ENCODE results near the gene CHIC2.

The CHIC2 gene

GRCh38 chr4:54065282-54066087, 1.1 kb upstream of the CHIC2 start:
- Histone ChIP-seq H3K4me3 (IDR thresholded peaks at IDR 0.05; ENCODE audit: insufficient read depth, low read depth, low read length) (no peak overlapping the region), H3K79me2 (ENCODE audit: insufficient read depth, low read depth) (peaks cover 37% of the 10 kb centered on the region), H4K20me1 (ENCODE audit: insufficient read depth) (0 out of 2 replicates have a peak, but pooled peaks cover 6% of the 10 kb centered on the region), H3K4me1 (ENCODE audit: low read depth, poor library complexity, severe bottlenecking) (peaks cover 32% of the 10 kb centered on the region), H3K27me3 (ENCODE audit: insufficient read depth, low read depth) (no peaks in the 10 kb centered on the region), H2AFZ (ENCODE audit: low read depth) (peak overlapping the region; percentile 90), H3K4me2 (peak overlapping the region; percentile 96), H3K36me3 (ENCODE audit: insufficient read depth) (no peaks in the 10 kb centered on the region), H3K27ac (peak overlapping the region; percentile 89), H3K9ac (peak overlapping the region; percentile 94)
- TF ChIP-seq CTCF (conservative IDR thresholded peaks at IDR 0.05; ENCODE audit: low read depth, low read length): no peak

- Histone ChIP-seq H3K4me2 (peak overlapping the region; percentile 96), H2AFZ (ENCODE audit: low read depth) (peak overlapping the region; percentile 67), H3K79me2 (ENCODE audit: insufficient read depth, low read depth) (peaks cover 53% of the 10 kb centered on the region), H3K4me3 (IDR thresholded peaks at IDR 0.05; ENCODE audit: insufficient read depth, low read depth, low read length) (peak overlapping the region; percentile 84), H3K9ac (peak overlapping the region; percentile 94), H3K4me1 (ENCODE audit: low read depth, poor library complexity, severe bottlenecking) (peaks cover 47% of the 10 kb centered on the region), H4K20me1 (ENCODE audit: insufficient read depth) (0 out of 2 replicates have a peak, but pooled peaks cover 6% of the 10 kb centered on the region), H3K27me3 (ENCODE audit: insufficient read depth, low read depth) (no peaks in the 10 kb centered on the region), H3K36me3 (ENCODE audit: insufficient read depth) (no peaks in the 10 kb centered on the region), H3K27ac (peak overlapping the region; percentile 89)
- no peak for TF ChIP-seq CTCF (conservative IDR thresholded peaks at IDR 0.05; ENCODE audit: low read depth, low read length)
Measured at GRCh38 chr4:54063737-54064316, 578 bp downstream of the CHIC2 start.

- Histone ChIP-seq H3K4me1 (ENCODE audit: low read depth, poor library complexity, severe bottlenecking) (peaks cover 53% of the 10 kb centered on the region), H2AFZ (ENCODE audit: low read depth) (peak overlapping the region; percentile 67; the same call in 1 of the 2 replicates), H4K20me1 (ENCODE audit: insufficient read depth) (0 out of 2 replicates have a peak, but pooled peaks cover 6% of the 10 kb centered on the region)
Measured at GRCh38 chr4:54063229-54063628, 1.2 kb downstream of the CHIC2 start.

GRCh38 chr4:54062392-54062791, 2.0 kb downstream of the CHIC2 start:
- Histone ChIP-seq H3K4me3 (IDR thresholded peaks at IDR 0.05; ENCODE audit: insufficient read depth, low read depth, low read length) (no peak overlapping the region), H3K27ac (peak overlapping the region; percentile 89; the same call in 1 of the 2 replicates), H3K79me2 (ENCODE audit: insufficient read depth, low read depth) (peaks cover 62% of the 10 kb centered on the region), H3K4me1 (ENCODE audit: low read depth, poor library complexity, severe bottlenecking) (peaks cover 58% of the 10 kb centered on the region), H3K36me3 (ENCODE audit: insufficient read depth) (no peaks in the 10 kb centered on the region), H3K4me2 (peak overlapping the region; percentile 96), H3K9ac (no peak overlapping the region), H3K27me3 (ENCODE audit: insufficient read depth, low read depth) (no peaks in the 10 kb centered on the region), H2AFZ (ENCODE audit: low read depth) (no peak overlapping the region), H4K20me1 (ENCODE audit: insufficient read depth) (0 out of 2 replicates have a peak, but pooled peaks cover 6% of the 10 kb centered on the region)
- no peak for TF ChIP-seq CTCF (conservative IDR thresholded peaks at IDR 0.05; ENCODE audit: low read depth, low read length)

More at GRCh38 chr4:54063229-54063628, 1.2 kb downstream of the CHIC2 start:
- Histone ChIP-seq H3K79me2 (ENCODE audit: insufficient read depth, low read depth) (peaks cover 54% of the 10 kb centered on the region), H3K9ac (peak overlapping the region; percentile 94), H3K27ac (peak overlapping the region; percentile 89), H3K4me2 (peak overlapping the region; percentile 96), H3K36me3 (ENCODE audit: insufficient read depth) (no peaks in the 10 kb centered on the region), H3K27me3 (ENCODE audit: insufficient read depth, low read depth) (no peaks in the 10 kb centered on the region), H3K4me3 (IDR thresholded peaks at IDR 0.05; ENCODE audit: insufficient read depth, low read depth, low read length) (peak overlapping the region; percentile 84)
- no peak for TF ChIP-seq CTCF (conservative IDR thresholded peaks at IDR 0.05; ENCODE audit: low read depth, low read length)
